GM18520 (cell line): ENCODE data around the gene EIF4E.
"Not testable (repeated sequence)": the region's sequence is repeated elsewhere in the genome, so short reads cannot be mapped to it uniquely, and the experiment has no call there.

ENCODE experiments used
- ATAC-seq: cut with Tn5 transposase; IDR thresholded peaks from one replicate; pipeline ENCODE4 v1.9.1; 2021; ENCODE audit not compliant: unreplicated experiment

EIF4E gene

DNA sequence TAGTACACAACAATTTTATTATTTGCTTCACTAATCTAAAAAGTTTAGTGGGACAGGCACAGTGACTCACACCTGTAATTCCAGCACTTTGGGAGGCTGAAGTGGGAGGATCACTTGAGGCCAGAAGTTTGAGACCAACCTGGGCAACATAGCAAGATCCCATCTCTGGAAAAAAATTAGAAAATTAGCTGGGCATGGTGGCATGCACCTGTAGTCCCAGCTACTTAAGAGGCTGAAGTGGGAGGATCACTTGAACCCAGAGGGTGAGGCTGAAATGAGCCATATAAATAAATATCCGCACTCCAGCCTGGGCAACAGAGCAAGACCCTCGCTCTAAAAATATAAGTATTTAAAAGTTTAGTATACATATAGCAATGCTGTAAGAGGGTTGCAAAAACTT is 42.6 kb downstream of the EIF4E start:
- ATAC-seq, result not testable (repeated sequence)

DNA sequence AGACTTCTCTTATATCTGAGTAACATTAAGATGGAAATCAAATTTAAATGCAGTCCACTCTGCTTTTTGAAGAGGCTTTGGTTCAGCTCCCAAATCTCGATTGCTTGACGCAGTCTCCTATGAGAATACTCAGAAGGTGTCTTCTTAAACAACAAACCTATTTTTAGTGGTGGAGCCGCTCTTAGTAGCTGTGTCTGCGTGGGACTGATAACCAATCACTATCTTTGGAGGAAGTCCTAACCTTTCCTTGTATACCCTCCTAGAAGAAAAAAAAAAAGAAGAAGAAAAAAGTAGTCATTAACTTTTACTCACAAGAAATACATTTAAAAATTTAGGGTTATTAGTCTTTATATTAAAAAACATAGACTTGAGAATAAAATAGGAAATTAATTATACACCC is 48.0 kb downstream of the EIF4E start:
- not testable (repeated sequence) for ATAC-seq

DNA sequence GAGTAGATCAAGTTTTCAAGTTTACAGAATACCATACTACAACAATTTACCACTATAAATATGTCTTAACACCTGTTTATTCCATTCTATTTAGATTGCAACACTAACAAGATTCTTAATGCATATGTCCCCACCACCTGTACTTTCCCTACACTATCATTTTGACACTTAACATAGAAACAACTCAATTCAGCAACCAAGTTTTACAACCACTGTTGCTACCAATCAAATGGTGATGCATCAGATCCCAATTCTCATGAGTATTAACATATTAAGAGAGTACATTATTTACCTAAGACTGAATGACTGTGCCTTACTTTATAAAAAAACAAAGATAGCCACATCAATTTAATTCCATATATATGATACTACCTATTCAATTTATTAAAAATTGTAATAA is 49.4 kb downstream of the EIF4E start:
- ATAC-seq, result no peak

DNA sequence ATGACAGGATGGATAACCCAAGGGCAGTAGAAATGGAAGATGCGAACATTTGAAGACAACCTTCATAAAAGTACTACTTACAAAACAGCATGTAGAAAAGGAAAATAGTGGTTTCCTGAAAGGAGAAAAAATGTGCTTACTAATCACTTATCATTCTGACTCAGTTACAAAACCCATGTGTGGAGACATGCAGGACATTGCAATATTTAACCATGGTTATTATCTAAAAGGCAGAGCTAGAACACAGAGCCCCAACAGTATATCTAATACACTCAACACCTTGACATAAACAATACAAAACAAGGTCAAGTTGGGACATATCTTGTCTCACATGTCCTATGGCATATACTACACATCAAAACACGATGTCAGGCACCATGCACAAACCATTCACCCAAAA is 55.9 kb downstream of the EIF4E start:
- ATAC-seq, result no peak

DNA sequence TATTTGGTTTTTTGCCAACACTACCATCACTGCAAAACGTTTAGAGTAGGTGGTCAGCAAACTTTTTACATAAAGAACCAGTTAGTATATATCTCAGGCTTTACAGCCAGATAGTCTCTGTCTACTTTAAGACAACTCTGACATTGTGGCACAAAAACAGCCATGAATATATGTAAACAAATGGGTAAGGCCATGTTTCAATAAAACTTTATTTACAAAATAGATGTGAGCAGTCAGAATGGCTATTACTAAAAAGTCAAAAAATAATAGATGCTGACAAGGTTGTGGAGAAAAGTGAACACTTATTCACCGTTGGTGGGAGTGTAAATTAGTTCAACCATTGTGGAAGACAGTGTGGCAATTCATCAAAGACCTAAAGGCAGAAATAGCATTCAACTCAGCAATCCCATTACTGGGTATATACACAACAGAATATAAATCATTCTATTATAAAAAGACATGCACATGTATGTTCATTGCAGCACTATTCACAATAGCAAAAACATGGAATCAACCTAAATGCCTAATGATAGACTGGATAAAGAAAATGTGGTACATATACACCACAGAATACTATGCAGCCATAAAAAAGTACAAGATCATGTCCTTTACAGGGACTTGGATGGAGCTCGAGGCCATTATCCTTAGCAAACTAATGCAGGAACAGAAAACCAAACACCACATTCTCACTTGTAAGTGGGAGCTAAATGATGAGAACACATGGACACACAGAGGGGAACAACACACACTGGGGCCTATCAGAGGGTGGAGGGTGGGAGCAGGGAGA is 56.6 kb downstream of the EIF4E start:
- ATAC-seq, result not testable (repeated sequence)

DNA sequence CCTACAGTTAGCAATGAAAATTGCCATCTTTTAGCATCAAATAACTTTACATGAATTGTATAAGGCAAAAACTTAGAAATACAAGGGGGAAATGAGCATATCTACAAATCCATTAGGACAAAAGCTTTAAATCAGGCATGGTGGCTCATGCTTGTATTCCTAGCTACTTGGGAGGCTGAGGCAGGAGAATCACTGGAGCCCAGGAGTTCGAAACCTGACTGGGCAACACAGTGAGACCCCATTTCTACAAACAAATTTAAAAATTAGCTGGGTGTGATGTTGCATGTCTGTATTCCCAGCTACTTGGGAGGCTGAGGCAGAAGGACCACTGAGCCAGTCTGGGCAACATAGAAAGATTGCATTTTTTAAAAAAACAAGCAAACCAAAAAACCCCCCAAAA is 61.3 kb downstream of the EIF4E start:
- ATAC-seq, result no peak

DNA sequence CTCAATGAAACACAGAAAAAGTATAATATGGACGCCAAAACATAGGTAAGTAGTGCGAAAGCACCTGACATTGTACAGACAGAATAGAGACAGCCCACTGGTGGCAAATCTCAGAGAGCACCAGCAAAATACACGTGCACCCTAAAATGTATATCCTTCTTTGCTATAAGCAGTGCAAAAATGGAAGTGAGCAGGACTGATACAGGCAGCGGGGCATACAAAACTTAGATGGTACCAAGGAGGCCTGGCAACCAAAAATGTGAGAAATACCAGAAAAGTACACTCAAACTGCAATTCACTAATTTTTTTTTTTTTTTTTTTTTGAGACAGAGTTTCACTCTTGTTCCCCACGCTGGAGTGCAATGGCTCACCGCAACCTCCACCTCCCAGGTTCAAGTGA is 63.9 kb downstream of the EIF4E start:
- no peak for ATAC-seq

DNA sequence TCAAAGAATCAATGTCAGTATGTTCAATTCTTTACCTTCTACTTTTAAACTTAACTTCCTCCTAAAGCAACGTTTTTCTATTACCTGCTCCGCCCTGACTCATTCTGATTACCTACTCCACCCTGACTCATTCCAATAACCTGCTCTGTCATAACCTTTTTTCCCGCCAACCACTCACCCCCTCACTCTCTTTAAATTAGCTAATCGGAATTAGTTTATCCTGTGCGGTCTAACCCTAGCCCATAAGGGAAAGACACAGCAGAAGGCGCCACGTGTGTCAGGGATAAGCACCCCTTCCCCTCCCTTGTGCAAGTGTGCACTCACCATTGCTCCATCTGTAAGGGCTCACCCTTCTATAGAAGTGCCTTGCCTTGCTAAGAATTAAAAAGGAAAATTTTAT is 64.4 kb downstream of the EIF4E start:
- no peak for ATAC-seq

DNA sequence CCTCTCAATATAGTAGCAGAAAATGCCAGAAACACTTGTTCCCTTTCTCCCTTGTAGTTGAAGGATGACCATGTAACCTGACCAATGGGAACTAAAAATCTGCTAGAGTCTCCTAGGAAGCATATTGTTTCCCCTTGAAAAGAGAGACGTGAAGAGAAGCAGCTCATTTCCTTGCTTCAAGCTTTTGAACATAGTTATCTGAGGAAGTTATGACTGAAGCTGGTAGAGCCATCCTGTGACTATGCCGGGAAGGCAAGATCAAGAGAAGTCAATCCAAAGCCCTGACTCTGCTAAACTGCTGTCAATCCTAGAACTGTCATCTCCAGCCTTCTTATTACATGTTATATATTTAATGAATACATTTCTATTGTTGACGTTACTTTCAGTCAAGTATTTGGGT is 66.6 kb downstream of the EIF4E start:
- ATAC-seq, result no peak

DNA sequence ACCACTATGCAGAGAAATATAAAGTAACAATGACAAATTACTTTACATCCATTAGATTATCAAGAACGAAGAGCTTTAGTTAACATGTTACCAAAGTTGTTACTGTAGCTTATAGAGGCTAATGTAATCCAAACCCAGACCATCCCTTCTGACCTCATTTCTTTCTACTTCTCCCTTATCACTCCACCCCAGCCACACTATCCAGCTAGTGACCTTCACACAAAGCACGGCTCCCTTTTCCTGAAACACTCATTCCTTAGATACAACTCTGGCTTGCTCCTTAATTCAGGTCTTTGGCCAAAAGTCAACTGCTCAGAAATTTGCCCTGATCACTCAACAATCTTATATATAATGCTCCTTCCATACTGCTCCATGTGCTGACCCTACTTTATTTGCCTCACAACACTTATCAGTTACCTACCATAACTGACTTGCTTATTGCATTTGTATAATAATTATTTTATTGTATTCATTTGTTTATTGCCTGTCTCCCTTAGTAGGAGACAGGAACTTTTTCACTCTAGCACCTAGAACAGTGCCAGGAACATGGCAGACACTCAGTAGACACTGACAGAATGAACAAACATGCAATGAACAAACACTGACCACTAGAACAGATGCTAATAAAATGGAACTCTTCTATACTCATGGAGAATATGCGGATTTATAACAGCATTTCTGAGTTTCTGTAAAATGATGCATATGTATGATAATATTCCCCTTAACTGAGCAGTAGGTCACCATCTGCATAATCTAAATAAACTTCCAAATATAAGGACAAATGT is 67.6 kb downstream of the EIF4E start:
- ATAC-seq, result no peak

DNA sequence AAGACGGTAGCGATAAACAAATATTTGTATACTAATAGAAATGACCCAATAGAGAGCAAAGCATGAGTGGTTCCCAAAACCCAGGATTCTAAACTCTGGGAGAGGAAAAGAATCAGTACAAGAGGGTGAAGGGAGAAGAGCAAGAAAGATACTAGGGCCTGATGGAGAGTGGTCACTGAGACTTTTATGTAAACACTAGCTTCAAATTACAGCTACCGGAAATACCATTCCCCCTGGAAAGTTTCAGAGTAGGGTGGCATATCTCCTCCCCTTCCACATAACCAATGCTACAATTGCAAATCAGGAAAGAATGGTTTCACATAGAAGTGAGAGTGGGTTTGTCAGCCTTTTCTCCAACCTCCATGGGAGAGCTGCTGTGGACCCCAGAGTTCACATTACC is 77.1 kb downstream of the EIF4E start:
- no peak for ATAC-seq

DNA sequence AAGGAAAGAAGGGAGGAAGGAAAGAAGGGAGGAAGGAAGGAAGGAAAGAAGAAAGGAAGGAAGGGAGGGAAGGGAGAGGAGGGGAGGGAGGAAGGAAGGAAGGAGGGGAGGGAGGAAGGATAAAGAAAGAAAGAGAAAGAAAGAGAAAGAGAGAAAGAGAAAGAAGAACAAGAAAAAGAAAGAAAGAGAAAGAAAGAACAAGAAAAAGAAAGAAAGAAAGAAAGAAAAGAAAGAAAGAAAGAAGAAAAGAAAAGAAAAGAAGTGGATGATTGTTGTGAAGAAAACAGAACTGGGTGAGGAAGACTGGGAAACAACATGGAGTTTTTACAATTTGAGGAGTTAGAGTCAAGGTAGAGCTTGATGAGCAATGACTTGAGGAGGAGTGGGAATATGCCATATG is 78.0 kb downstream of the EIF4E start:
- ATAC-seq, result no peak

DNA sequence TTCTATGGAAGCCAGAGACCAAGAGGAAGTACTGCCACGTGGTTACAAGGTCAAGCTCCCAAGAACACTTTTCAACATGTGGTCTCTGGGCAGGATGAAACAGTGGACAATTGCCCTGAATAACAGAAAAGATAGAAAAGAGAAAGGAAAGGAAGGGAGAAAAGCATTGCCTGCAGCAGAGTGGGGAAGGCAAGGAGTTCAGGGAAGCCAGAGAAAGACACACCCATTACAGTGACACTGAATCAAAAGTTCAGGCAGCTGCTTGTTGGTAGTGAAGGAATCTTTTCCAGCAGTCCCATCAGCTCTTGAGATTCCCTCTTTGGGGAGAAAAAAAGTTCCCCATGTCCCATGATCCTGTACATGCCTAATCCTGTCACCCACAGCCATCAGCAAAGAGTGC is 80.5 kb downstream of the EIF4E start:
- ATAC-seq, result no peak

DNA sequence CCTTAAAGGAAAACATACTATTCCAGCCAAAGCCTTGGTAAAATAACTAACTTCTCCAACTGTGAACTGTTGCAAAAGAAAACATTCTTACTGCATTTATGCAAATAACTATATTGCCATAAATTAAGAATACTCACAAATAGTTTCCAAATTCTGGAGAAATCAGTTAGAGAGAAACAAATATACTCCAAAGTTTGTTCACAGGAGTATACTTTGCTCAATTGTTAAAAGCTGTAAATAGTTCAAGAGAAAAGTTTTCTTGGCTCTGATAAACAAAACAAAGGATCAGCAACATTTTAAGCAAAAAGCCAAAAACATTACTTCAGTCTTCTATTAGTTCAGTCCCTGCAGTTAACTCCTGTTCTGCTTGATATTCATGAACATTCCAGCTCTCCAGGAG is 83.0 kb downstream of the EIF4E start:
- no peak for ATAC-seq

DNA sequence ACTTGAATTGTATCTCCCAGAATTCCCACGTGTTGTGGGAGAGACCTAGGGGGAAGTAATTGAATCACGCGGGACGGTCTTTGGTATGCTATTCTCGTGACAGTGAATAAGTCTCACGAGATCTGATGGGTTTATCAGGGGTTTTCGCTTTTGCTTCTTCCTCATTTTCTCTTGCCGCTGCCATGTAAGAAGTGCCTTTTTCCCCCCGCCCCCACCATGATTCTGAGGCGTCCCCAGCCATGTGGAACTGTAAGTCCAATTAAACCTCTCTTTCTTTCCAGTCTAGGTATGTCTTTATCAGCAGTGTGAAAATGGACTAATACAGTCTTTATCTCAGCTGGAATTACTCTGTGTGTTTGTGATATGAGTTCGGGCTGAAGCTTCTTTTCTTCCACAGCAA is 86.0 kb downstream of the EIF4E start:
- ATAC-seq, result not testable (repeated sequence)

DNA sequence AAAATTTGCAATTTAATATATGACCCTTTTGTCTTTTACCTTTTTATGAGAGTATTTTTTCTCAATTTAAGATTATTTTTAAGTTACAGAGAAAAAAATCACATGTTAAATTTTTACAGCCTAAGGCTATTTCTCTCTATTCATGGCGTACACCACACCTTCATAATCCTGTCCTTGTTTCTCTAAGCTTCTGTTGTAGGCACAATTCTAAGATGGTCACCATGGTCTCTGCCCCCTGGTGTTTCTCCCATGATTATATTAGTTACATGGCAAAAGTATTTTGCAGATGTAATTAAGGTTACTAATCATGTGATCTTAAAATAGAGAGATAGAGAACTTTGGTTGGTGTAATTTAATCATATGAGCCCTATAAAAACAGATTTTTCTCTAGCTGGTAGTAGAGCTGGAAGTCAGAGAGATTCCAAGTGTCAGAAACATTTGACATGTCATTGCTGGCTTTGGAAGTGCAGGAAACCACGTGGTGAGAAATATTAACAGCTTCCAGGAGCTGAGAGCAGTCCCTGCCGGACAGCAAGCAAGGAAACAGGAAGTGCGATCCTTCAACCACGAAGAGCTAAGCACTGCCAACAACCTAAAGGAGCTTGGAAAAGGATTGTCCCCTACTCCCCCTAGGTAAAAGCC is 89.8 kb downstream of the EIF4E start:
- ATAC-seq, result no peak

DNA sequence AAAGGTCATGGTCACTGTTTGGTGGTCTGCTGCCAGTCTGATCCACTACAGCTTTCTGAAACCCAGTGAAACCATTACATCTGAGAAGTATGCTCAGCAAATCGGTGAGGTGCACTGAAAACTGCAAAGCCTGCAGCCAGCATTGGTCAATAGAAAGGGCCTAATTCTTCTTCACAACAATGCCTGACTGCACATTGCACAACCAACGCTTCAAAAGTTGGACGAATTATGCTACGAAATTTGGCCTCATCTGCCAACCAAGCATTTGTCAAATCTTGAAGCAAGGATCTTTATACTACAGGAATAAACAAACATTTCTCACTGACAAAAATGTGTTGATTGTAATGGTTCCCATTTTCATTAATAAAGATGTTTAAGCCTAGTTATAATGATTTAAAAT is 90.4 kb downstream of the EIF4E start:
- no peak for ATAC-seq

DNA sequence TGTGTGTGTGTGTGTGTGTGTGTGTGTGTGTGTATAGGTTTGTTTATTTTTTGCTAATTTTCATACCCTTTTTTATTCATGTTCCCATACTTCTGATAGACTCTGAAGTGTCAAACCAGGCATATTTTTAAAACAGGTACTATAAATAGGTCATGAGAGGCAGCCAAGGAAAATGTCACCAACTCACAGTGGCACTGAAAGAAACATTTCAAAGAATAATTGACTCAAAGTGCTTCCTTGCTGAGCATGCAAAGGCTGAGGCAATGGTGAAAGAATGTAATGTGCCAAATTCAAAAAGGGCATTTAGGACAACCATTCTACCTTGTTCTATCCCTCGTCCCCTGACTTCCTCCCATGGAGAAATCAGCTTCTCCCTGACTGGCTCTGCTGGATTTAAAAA is 95.5 kb downstream of the EIF4E start:
- ATAC-seq, result no peak

DNA sequence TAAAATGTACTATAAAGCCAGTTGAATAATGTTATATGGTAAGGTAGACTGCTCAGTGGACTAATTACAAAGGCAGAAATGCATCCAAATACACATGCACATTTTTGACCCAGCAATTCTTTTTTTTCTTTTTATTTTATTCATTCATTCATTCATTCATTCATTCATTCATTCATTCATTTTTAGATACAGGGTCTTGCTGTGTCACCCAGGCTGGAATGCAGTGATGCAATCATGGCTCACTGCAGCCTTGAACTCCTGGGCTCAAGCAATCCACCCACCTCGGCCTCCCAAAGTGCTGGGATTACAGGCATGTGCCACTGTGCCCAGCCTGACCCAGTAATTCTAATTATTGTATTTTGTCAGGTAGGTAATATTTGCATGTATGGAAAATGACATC is 97.9 kb downstream of the EIF4E start:
- not testable (repeated sequence) for ATAC-seq
